ENCODE results near the gene PARD3.

Gene PARD3

GRCh38 chr10:34255035-34255434 is 560.1 kb downstream of the PARD3 start:
- TF ChIP-seq CTCF (IDR thresholded peaks at IDR 0.05; ENCODE audit: low read depth, low read length) = no peak
- H3K4me3 ChIP-seq (replicated peaks in 1 of 2; ENCODE audit: low read depth in 2 of 2, low read length in 2 of 2) = no peak overlapping the region
- DNase-seq (ENCODE audit: low read depth in 2 of 2) = no peak

GRCh38 chr10:34254596-34254995 is 560.5 kb downstream of the PARD3 start:
- TF ChIP-seq CTCF (IDR thresholded peaks at IDR 0.05; ENCODE audit: low read depth, low read length) = no peak
- peak; percentile 54 to 71 for DNase-seq (ENCODE audit: low read depth in 2 of 2)
- no peak overlapping the region for H3K4me3 ChIP-seq (replicated peaks in 1 of 2; ENCODE audit: low read depth in 2 of 2, low read length in 2 of 2)

GRCh38 chr10:34252111-34252510 is 563.0 kb downstream of the PARD3 start:
- DNase-seq (ENCODE audit: low read depth in 2 of 2) = peak in 1 of 2 donors; percentile 31
- no peak overlapping the region for H3K4me3 ChIP-seq (replicated peaks in 1 of 2; ENCODE audit: low read depth in 2 of 2, low read length in 2 of 2)
- no peak for TF ChIP-seq CTCF (IDR thresholded peaks at IDR 0.05; ENCODE audit: low read depth, low read length)

- no peak for TF ChIP-seq CTCF (IDR thresholded peaks at IDR 0.05; ENCODE audit: low read depth, low read length)
- no peak for DNase-seq (ENCODE audit: low read depth in 2 of 2)
- no peak overlapping the region for H3K4me3 ChIP-seq (replicated peaks in 1 of 2; ENCODE audit: low read depth in 2 of 2, low read length in 2 of 2)
Measured at GRCh38 chr10:34251177-34251576, 563.9 kb downstream of the PARD3 start.

GRCh38 chr10:34250722-34251121 is 564.4 kb downstream of the PARD3 start:
- DNase-seq (ENCODE audit: low read depth in 2 of 2) = no peak
- TF ChIP-seq CTCF (IDR thresholded peaks at IDR 0.05; ENCODE audit: low read depth, low read length) = no peak
- no peak overlapping the region for H3K4me3 ChIP-seq (replicated peaks in 1 of 2; ENCODE audit: low read depth in 2 of 2, low read length in 2 of 2)

DNA sequence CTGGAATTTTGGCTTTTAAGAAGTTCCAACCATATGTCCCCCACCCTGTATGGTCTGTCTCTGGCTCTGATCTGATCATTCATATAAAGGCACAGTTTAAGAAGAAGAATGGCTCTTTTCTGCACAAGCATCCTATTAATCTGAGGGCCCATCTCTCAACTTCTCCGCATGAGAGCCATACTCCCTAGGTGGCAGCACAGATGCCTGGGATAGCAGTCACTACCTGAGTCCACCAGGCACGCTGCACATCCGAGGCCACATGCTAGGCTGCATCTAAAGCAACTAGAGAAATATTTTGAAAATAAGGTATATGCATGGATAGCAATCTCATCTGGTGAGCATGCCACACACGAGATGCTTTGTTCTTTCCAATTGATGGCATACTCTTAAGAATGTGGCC is 565.5 kb downstream of the PARD3 start:
- no peak overlapping the region for H3K4me3 ChIP-seq (replicated peaks in 1 of 2; ENCODE audit: low read depth in 2 of 2, low read length in 2 of 2)
- no peak for DNase-seq (ENCODE audit: low read depth in 2 of 2)
- no peak for TF ChIP-seq CTCF (IDR thresholded peaks at IDR 0.05; ENCODE audit: low read depth, low read length)

DNA sequence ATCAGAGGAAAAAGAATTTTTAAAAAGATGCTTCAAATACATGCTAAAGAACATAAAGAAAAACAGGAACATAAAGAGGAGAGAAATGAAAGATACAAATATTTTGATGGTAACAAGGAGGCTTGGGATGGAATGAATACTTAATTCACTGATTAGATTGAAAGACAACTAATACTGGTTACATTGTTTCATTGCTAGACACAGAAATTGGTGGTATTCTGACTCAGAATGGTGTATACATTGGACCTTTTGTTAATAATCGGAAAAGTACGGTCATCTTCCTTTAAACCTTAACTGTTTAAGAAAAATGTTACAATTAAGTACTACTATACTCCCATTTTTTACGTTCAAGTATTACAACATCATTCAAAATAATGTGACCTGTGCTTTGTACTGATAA is 567.5 kb downstream of the PARD3 start:
- H3K4me3 ChIP-seq (replicated peaks in 1 of 2; ENCODE audit: low read depth in 2 of 2, low read length in 2 of 2) = no peak overlapping the region
- DNase-seq (ENCODE audit: low read depth in 2 of 2) = no peak
- TF ChIP-seq CTCF (IDR thresholded peaks at IDR 0.05; ENCODE audit: low read depth, low read length) = no peak
